K562 (cell line): Measurements from ENCODE around the gene HARS2. TPM values are rescaled to one million over a fixed set of nuclear protein-coding genes. Genes with fewer than 3 reads are reported as not detected.

Source experiments
- ATAC-seq: fragments of 200-7000 bp; cut with Tn5 transposase; 3 replicates; pipeline ENCODE4 v1.9.1; 2020; ENCODE audit warnings: moderate library complexity
- BruUV-seq: library from RNA; stranded (reverse); fragments of 400-500 nt; replicated peaks from 2 replicates; lab custom pipeline; 2021; lab: Mats Ljungman, UMichigan
- CTCF ChIA-PET: fragments of 300-600 bp; formaldehyde crosslinking; extraction: SDS; loops from one replicate; lab custom pipeline; 2021; ENCODE audit warnings: low intra/inter-chr PET ratio; lab: Yijun Ruan, JAX
- POLR2A ChIA-PET: fragments of 300-600, 350-650 bp; sonication (Branson Sonifier 250); formaldehyde crosslinking; extraction: SDS; loops from one replicate; lab custom pipeline; 2021; ENCODE audit warnings: antibody characterized with exemption, inconsistent platforms; lab: Yijun Ruan, JAX
- DNase-seq, 4 experiments: peaks; one replicate each; pipeline versions ENCODE4 v3.0.0 to v3.0.0-alpha.2; 2011 to 2018; ENCODE audit warnings: low spot score in 3 of 4, mixed read lengths in 3 of 4; ENCODE audit errors: extremely low read depth in 1 of 4
- FAIRE-seq: peaks from 2 replicates; lab custom pipeline; 2011; peaks lifted over from hg19 to GRCh38; lab: Jason Lieb, UNC
- H2AFZ ChIP-seq: 2 replicates; pipeline ENCODE4 v1.6.0; 2011; ENCODE audit warnings: low read depth, low read length, control low read depth, inconsistent platforms
- H3K27ac ChIP-seq: fragments of 200-600 bp; 3 replicates; pipeline ENCODE4 v1.8.0; 2011; ENCODE audit warnings: low read depth, mild to moderate bottlenecking, control low read depth, inconsistent platforms, low read length, moderate library complexity, mixed read lengths; ENCODE audit errors: extremely low read depth
- H3K27me3 ChIP-seq, 2 experiments: fragments of 300-600 bp in 1 of 2; 2 replicates in 1 of 2; 3 replicates in 1 of 2; pipeline versions ENCODE4 v1.6.0 to v1.8.0; 2011; ENCODE audit warnings: inconsistent platforms in 2 of 2, low read length in 2 of 2, mild to moderate bottlenecking in 1 of 2, mixed read lengths in 1 of 2, moderate library complexity in 1 of 2; ENCODE audit not compliant: control insufficient read depth in 2 of 2, insufficient read depth in 2 of 2
- H3K36me3 ChIP-seq: fragments of 300-600 bp; 3 replicates; pipeline ENCODE4 v1.8.0; 2011; ENCODE audit warnings: mild to moderate bottlenecking, low read length, inconsistent platforms; ENCODE audit not compliant: control insufficient read depth, insufficient read depth
- H3K4me1 ChIP-seq, 2 experiments: fragments of 200-600 bp in 1 of 2; replicated peaks in 1 of 2; 2 replicates in 1 of 2; 3 replicates in 1 of 2; pipeline versions ENCODE4 v1.5.1 to v1.8.0; 2011; ENCODE audit warnings: inconsistent platforms in 2 of 2, low read length in 2 of 2, mild to moderate bottlenecking in 1 of 2, mixed read lengths in 1 of 2, moderate library complexity in 1 of 2; ENCODE audit not compliant: control insufficient read depth in 2 of 2, insufficient read depth in 2 of 2
- H3K4me2 ChIP-seq: 2 replicates; pipeline ENCODE4 v1.6.1; 2011; ENCODE audit warnings: low read length, control low read depth, inconsistent platforms, mixed read lengths; ENCODE audit not compliant: insufficient read depth
- H3K4me3 ChIP-seq: fragments of 200-600 bp; sonication (generic), shearing (Covaris generic); 2 replicates; pipeline ENCODE4 v1.5.1; 2016; ENCODE audit warnings: control low read depth, inconsistent platforms
- H3K79me2 ChIP-seq: fragments of 200-600 bp; 3 replicates; pipeline ENCODE4 v1.8.0; 2011; ENCODE audit warnings: low read length, inconsistent platforms; ENCODE audit not compliant: control insufficient read depth, insufficient read depth
- H3K9ac ChIP-seq, 2 experiments: 2 replicates each; pipeline versions ENCODE4 v1.6.0 to v1.6.1; 2011; ENCODE audit warnings: low read depth in 2 of 2, low read length in 2 of 2, control low read depth in 1 of 2, inconsistent platforms in 1 of 2, mild to moderate bottlenecking in 1 of 2, mixed read lengths in 1 of 2; ENCODE audit not compliant: insufficient read depth in 1 of 2
- H3K9me1 ChIP-seq: one replicate; pipeline ENCODE4 v1.6.0; 2011; ENCODE audit warnings: inconsistent platforms, mild to moderate bottlenecking, low read length, moderate library complexity; ENCODE audit not compliant: control insufficient read depth, insufficient read depth
- H3K9me3 ChIP-seq: replicated peaks from 2 replicates; pipeline ENCODE4 v1.5.1; 2011; ENCODE audit warnings: low read depth, low read length, inconsistent platforms; ENCODE audit not compliant: control insufficient read depth, insufficient read depth
- H4K20me1 ChIP-seq: replicated peaks from 2 replicates; pipeline ENCODE4 v1.6.1; 2011; ENCODE audit warnings: low read length, inconsistent platforms, mixed read lengths; ENCODE audit not compliant: control insufficient read depth, insufficient read depth
- EGR1 ChIP-seq: fragments of 450-650 bp; conservative IDR thresholded peaks from 2 replicates; pipeline ENCODE4 v1.6.1; 2017; ENCODE audit warnings: mild to moderate bottlenecking
- GMEB1 ChIP-seq: fragments of 250-450 bp; sonication (Bioruptor Pico); IDR thresholded peaks from 2 replicates; pipeline ENCODE4 v1.4.0; 2020; ENCODE audit warnings: mild to moderate bottlenecking
- KDM1A ChIP-seq, 2 experiments: fragments of 450-650 bp; IDR thresholded peaks; 2 replicates each; pipeline ENCODE4 v1.6.1; 2016; ENCODE audit warnings: mild to moderate bottlenecking in 2 of 2
- KDM5B ChIP-seq: fragments of 200-600 bp; sonication (generic); IDR thresholded peaks from 2 replicates; pipeline ENCODE4 v1.6.1; 2012; ENCODE audit warnings: low read depth, mild to moderate bottlenecking, moderate library complexity, low read length, control low read depth, inconsistent platforms; ENCODE audit not compliant: insufficient replicate concordance
- POLR2G ChIP-seq: fragments of 200-400 bp; formaldehyde crosslinking; IDR thresholded peaks from 2 replicates; pipeline ENCODE4 v1.6.1; 2017; ENCODE audit warnings: low read depth, mild to moderate bottlenecking, antibody characterized with exemption, low read length, moderate library complexity
- RBFOX2 ChIP-seq: fragments of 200-400 bp; formaldehyde crosslinking; IDR thresholded peaks from 2 replicates; pipeline ENCODE4 v1.6.1; 2017; ENCODE audit warnings: low read depth, mild to moderate bottlenecking, low read length, moderate library complexity
- SAP30 ChIP-seq: fragments of 200-600 bp; sonication (generic); IDR thresholded peaks from 2 replicates; pipeline ENCODE4 v1.6.1; 2012; ENCODE audit warnings: borderline replicate concordance, low read depth, mild to moderate bottlenecking, moderate library complexity, low read length, control low read depth, inconsistent platforms; ENCODE audit not compliant: insufficient read depth, poor library complexity, severe bottlenecking
- TFAM ChIP-seq: fragments of 250-450 bp; sonication (Bioruptor Pico); conservative IDR thresholded peaks from 2 replicates; pipeline ENCODE4 v1.5.0; 2021; ENCODE audit warnings: mild to moderate bottlenecking, moderate library complexity
- ZBTB17 ChIP-seq: fragments of 450-650 bp; formaldehyde crosslinking; IDR thresholded peaks from 2 replicates; pipeline ENCODE4 v1.4.0; 2020; ENCODE audit warnings: mild to moderate bottlenecking
- ZNF282 ChIP-seq: sonication (generic); formaldehyde crosslinking; IDR thresholded peaks from 2 replicates; pipeline ENCODE4 v1.8.1; 2023; ENCODE audit warnings: missing genetic modification reagents
- ZNF644 ChIP-seq: fragments of 200-800 bp; sonication (Bioruptor generic); IDR thresholded peaks from 2 replicates; pipeline ENCODE4 v1.6.1; 2016; ENCODE audit warnings: low read depth, missing genetic modification characterization, missing compliant biosample characterization
- WGBS: fragments of 100-300 bp; shearing (Covaris generic); methylation state at CpG from one replicate; pipeline ENCODE4 v1.1.6; 2016; ENCODE audit warnings: low coverage, mixed read lengths; ENCODE audit not compliant: insufficient coverage; ENCODE audit errors: missing lambda C conversion rate; 5-methylcytosine and 5-hydroxymethylcytosine counted together
- in situ Hi-C: fragments of 300-500 bp; cut with MboI; formaldehyde crosslinking; loops from 4 replicates; pipeline ENCODE4 v1.15.0; 2018; ENCODE audit warnings: inconsistent platforms, mixed read lengths
- intact Hi-C: fragments of 100-400 bp; cut with micrococcal nuclease; formaldehyde crosslinking; loops from 2 replicates; pipeline ENCODE4 v1.14.2; 2022
- polyA plus RNA-seq, 8 experiments: library from polyadenylated mRNA; depleted of rRNA in 4 of 8; stranded (reverse) in 5 of 8; unstranded in 3 of 8; fragments of >200 nt; fragmentation: Nextera tagmentation in 2 of 8; fragmentation: Illumina TruSeq in 1 of 8; extraction: Ambion mirVana in 2 of 8; extraction: Trizol in 1 of 8; gene quantifications; 2 replicates each; pipeline versions ENCODE4 v1.2.1 to v1.2.3, GENCODE V29; 2011 to 2014; ENCODE audit warnings: inconsistent platforms in 1 of 8, missing spikeins in 1 of 8
- total RNA-seq, 7 experiments: library from RNA; depleted of rRNA in 6 of 7; stranded (reverse); fragments of >200 nt in 6 of 7; fragmentation: Illumina TruSeq in 2 of 7; extraction: Trizol in 2 of 7; gene quantifications; 2 replicates each; pipeline versions ENCODE4 v1.2.1 to v1.2.3, GENCODE V29; 2011 to 2021; ENCODE audit warnings: low replicate concordance in 1 of 7

HARS2 gene
- total and polyA plus RNA-seq, 9 of the 15 experiments (the other 6 are each of a cell fraction or from before 2014, with no cell fraction given), result 8.5 to 41.6 (median 27.1) TPM

- TF ChIP-seq GMEB1 (CRISPR knock-in tag) (no peak), ZNF644 (tag) (no peak), KDM1A (IDR thresholded peaks at IDR 0.05) (no peak; a peak in 1 of 4 replicates), KDM5B (peak; percentile 74), TFAM (no peak)
These were observed at the start of gene HARS2, which contains the start of gene HARS1 (continued) for GRCh38 chr5:140690941-140691924.

DNA sequence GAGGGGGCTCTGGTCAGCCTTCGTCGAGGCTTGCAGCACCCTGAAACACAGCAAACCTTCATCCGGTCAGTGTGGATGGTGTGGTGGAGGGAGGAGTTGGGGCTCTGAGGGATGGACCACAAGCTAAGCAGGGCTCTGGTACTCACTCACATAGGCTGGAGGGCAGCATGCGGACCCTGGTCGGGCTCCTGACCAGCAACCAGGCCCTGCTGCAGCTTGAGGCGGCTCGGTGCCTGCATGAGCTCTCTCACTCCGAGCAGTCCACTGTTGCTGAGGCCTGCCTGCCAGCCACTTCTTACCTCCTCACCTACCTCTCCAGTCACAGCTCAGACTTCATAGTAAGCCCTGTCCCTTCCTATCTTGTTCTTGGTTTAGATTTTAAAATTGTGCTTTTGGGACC is 49.5 kb upstream of the HARS2 start:
- peaks cover 45% of the 10 kb centered on the region for H3K79me2 ChIP-seq
- peak overlapping the region in 1 of 2 experiments; percentile 64; a peak in 2 of 4 replicates for H3K9ac ChIP-seq
- no peak overlapping the region for H3K4me2 ChIP-seq
- peaks cover 10 to 20% of the 10 kb centered on the region in 2 experiments; a peak in 4 of 5 replicates for H3K4me1 ChIP-seq
- H4K20me1 ChIP-seq, result no peaks in the 10 kb centered on the region; the same call in 1 of the 2 replicates
- 92% methylated on average over 6 of the region's 8 CpGs for WGBS
- H3K4me3 ChIP-seq, result no peak overlapping the region
- no peaks in the 10 kb centered on the region for H3K9me1 ChIP-seq
- FAIRE-seq (no peak), ATAC-seq (no peak), DNase-seq (no peak)
- H2AFZ ChIP-seq, result no peak overlapping the region
- H3K9me3 ChIP-seq, result no peaks in the 10 kb centered on the region
- BruUV-seq, result no TSS peak
- peaks cover 58% of the 10 kb centered on the region for H3K36me3 ChIP-seq
- in situ Hi-C loops, result loop anchor here (5.0 kb wide), 1 partner anchor 74 kb away; no protein-coding TSS in a partner anchor
- no peak for TF ChIP-seq ZNF282 (CRISPR knock-in tag)
- peak; percentile 36; the same call in 1 of the 2 replicates for TF ChIP-seq RBFOX2
- TF ChIP-seq ZBTB17 (CRISPR knock-in tag), result no peak
- TF ChIP-seq POLR2G, result peak; percentile 32; the same call in 1 of the 2 replicates
- TF ChIP-seq EGR1, result no peak
- TF ChIP-seq SAP30, result no peak
- TF ChIP-seq, all 486 proteins: peak for 2
- no peaks in the 10 kb centered on the region; a peak in 1 of 5 replicates for H3K27me3 ChIP-seq
- intact Hi-C loops, result no loop called here
- POLR2A ChIA-PET, result interaction anchor here (0.7 to 1.9 kb wide), 8 partner anchors 11 to 283 kb away, joined by 3 to 10 read pairs (median 4); partner anchors contain the start of genes EIF4EBP3, HARS1, HARS2 and ZMAT2
- no peak overlapping the region for H3K27ac ChIP-seq
- CTCF ChIA-PET, result no interaction called here
